NB4 (cell line): ENCODE measurements around the gene LRRC4C.

Source experiments
- MYC ChIP-seq: IDR thresholded peaks from 2 replicates; pipeline ENCODE4 v1.6.1; 2011; ENCODE audit warnings: low read depth, low read length
- TF ChIP-seq, protein P1 (sequence below): IDR thresholded peaks from one replicate; pipeline ENCODE4 v1.5.1; 2012; ENCODE audit warnings: low read depth, low read length

DNA sequence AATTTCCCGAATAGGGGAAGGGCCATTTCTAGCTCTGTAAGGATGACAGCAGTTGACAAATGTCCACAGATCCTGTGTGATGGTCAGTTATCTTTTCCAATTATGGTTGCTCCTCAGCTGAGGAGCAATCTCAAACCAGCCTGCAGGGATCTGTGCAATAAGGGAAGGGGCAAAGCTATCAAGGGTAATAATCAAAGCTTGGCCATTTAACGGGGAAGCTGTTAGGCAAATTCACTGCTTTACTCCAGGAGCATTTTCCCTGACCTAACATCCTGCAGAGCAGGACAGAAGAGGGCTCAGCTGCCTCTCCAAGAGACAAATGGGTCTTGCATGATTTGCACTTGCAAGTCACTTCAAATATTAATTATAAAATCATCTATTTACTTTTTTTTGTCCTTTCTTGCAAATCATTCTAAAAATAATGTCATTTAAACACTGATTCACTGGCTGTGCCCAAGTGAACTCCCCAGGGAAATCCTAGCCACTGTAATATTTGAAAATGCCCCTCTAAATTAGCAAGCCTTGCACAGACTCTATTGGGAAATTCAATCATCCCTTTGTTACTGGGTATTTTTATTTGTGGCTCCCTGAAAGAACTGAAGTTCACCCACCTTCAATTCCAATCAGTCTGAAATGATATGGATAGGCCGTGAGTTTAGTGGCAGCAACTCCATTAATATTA is 1256.7 kb downstream of the LRRC4C start:
- TF ChIP-seq, protein P1, sequence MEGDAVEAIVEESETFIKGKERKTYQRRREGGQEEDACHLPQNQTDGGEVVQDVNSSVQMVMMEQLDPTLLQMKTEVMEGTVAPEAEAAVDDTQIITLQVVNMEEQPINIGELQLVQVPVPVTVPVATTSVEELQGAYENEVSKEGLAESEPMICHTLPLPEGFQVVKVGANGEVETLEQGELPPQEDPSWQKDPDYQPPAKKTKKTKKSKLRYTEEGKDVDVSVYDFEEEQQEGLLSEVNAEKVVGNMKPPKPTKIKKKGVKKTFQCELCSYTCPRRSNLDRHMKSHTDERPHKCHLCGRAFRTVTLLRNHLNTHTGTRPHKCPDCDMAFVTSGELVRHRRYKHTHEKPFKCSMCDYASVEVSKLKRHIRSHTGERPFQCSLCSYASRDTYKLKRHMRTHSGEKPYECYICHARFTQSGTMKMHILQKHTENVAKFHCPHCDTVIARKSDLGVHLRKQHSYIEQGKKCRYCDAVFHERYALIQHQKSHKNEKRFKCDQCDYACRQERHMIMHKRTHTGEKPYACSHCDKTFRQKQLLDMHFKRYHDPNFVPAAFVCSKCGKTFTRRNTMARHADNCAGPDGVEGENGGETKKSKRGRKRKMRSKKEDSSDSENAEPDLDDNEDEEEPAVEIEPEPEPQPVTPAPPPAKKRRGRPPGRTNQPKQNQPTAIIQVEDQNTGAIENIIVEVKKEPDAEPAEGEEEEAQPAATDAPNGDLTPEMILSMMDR = no peak
- no peak for TF ChIP-seq MYC
